Measurements from ENCODE around the gene PDE4A.
A peak's percentile ranks its signal among the peaks of the same experiment; 100 is the strongest.

Gene PDE4A

DNA sequence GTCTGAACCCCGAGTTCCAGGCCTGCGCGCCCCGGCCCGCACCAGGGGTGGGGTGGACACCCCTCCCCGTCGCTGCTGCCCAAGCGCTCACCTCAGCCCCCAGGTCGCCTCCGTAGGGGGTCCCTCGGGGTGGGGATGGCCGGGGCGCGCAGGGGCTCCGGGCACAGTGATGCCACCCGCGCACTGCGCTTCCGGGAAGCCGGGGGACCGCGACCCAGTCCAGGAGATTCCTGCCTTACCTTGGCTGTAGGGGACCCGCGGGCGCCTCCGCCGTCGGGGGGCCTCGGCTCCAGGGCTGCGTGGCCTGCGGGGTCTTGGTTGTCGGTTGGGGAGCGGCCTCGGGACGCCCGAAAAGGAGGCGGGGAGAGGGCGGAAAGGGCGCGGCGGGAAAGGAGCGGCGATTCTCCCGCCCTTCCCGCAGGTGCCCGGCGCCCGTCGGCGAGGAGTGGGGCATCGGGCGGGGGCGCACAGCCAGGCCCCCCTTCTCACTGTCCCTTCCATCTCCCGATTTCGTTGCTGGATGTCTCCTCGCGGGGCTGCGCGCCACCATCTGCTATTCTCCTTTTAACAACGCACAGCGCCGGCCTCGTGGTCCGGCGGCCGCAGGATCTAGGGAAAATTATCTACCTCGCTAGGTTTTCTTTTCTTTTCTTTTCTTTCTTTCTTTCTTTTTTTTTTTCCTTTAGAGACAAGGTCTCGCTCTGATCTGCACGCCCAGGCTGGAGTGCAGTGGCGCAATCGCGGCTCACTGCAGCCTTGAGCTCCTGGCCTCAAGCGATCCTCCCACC is 82.9 kb downstream of the PDE4A start, which contains the start of gene KEAP1:
TSS of gene KEAP1 (minus strand) at position 355 of the 788 bp plus-strand sequence. CDS start 3,323 bp downstream, outside the sequence.
- Histone ChIP-seq H3K27me3 (replicated peaks; ENCODE audit: control insufficient read depth, insufficient read depth, low read length) (no peaks in the 10 kb centered on the region), H3K36me3 (ENCODE audit: control insufficient read depth, insufficient read depth, low read length, severe bottlenecking) (peaks cover 12% of the 10 kb centered on the region), H3K4me1 (ENCODE audit: control insufficient read depth, insufficient read depth, low read length) (peaks cover 21% of the 10 kb centered on the region), H3K4me3 (ENCODE audit: low read length) (peak within 1 kb of the TSS; percentile 87), H3K9me3 (ENCODE audit: control insufficient read depth, low read length) (no peaks in the 10 kb centered on the region), H3K9ac (ENCODE audit: low read length) (peak within 1 kb of the TSS; percentile 100)
- DNase-seq (ENCODE audit: low read depth): peak; percentile 46

GRCh38 chr19:10505583-10506229 is 85.4 kb downstream of the PDE4A start:
- Histone ChIP-seq H3K4me3 (ENCODE audit: low read length) (no peak overlapping the region), H3K9me3 (ENCODE audit: control insufficient read depth, low read length) (no peaks in the 10 kb centered on the region), H3K9ac (ENCODE audit: low read length) (no peak overlapping the region), H3K4me1 (ENCODE audit: control insufficient read depth, insufficient read depth, low read length) (peaks cover 10% of the 10 kb centered on the region), H3K27me3 (replicated peaks; ENCODE audit: control insufficient read depth, insufficient read depth, low read length) (no peaks in the 10 kb centered on the region), H3K36me3 (ENCODE audit: control insufficient read depth, insufficient read depth, low read length, severe bottlenecking) (no peaks in the 10 kb centered on the region)
- DNase-seq (ENCODE audit: low read depth): peak; percentile 83

DNA sequence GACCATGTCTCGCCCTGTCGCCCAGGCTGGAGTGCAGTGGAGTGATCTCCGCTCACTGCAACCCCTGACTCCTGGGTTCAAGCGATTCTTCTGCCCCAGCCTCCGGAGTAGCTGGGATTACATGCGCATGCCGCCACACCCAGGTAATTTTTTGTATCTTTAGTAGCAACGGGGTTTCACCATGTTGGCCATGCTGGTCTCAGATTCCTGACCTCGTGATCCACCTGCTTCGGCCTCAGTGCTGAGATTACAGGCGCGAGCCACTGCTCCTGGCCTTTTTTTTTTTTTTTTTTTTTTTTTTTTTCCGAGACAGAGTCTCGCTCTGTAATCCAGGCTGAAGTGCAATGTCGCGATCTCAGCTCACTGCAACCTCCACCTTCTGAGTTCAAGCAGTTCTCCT is 87.7 kb downstream of the PDE4A start:
- Histone ChIP-seq H3K4me3 (ENCODE audit: low read length) (no peak overlapping the region), H3K36me3 (ENCODE audit: control insufficient read depth, insufficient read depth, low read length, severe bottlenecking) (no peaks in the 10 kb centered on the region), H3K27me3 (replicated peaks; ENCODE audit: control insufficient read depth, insufficient read depth, low read length) (peaks cover 3% of the 10 kb centered on the region), H3K9ac (ENCODE audit: low read length) (no peak overlapping the region), H3K9me3 (ENCODE audit: control insufficient read depth, low read length) (no peaks in the 10 kb centered on the region), H3K4me1 (ENCODE audit: control insufficient read depth, insufficient read depth, low read length) (no peaks in the 10 kb centered on the region)
- no peak for DNase-seq (ENCODE audit: low read depth)

- Histone ChIP-seq H3K4me3 (ENCODE audit: low read length) (no peak overlapping the region), H3K9me3 (ENCODE audit: control insufficient read depth, low read length) (no peaks in the 10 kb centered on the region), H3K27me3 (replicated peaks; ENCODE audit: control insufficient read depth, insufficient read depth, low read length) (peaks cover 9% of the 10 kb centered on the region), H3K4me1 (ENCODE audit: control insufficient read depth, insufficient read depth, low read length) (no peaks in the 10 kb centered on the region), H3K9ac (ENCODE audit: low read length) (no peak overlapping the region), H3K36me3 (ENCODE audit: control insufficient read depth, insufficient read depth, low read length, severe bottlenecking) (no peaks in the 10 kb centered on the region)
- no peak for DNase-seq (ENCODE audit: low read depth)
These were observed 88.4 kb downstream of the PDE4A start for GRCh38 chr19:10508707-10509106.

DNA sequence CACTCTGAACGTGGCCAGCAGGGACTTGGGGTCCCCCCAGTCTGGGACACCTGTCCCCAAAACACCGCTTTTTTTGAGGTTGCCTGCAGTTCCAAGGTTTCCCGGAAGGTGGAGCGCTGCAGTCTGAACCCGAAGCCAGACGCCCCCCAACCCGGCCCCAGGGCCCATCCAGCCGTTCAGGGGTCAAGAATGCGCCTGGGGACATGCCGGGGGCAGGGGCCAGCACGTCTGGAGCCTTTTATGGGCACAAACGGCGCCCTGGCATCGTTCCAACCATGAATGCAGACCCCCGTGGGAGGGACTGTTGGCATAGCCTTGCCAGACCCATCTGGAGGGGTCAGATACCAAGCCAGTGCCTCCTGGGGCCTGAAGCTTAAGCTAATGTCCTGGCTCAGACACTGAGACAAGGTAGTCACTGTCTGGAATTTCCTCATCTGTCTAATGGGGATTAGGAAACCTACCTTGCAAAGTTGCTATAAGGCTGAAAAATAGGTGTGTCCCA is 90.0 kb downstream of the PDE4A start:
- Histone ChIP-seq H3K4me1 (ENCODE audit: control insufficient read depth, insufficient read depth, low read length) (no peaks in the 10 kb centered on the region), H3K4me3 (ENCODE audit: low read length) (no peak overlapping the region), H3K36me3 (ENCODE audit: control insufficient read depth, insufficient read depth, low read length, severe bottlenecking) (no peaks in the 10 kb centered on the region), H3K9ac (ENCODE audit: low read length) (no peak overlapping the region), H3K27me3 (replicated peaks; ENCODE audit: control insufficient read depth, insufficient read depth, low read length) (peaks cover 13% of the 10 kb centered on the region), H3K9me3 (ENCODE audit: control insufficient read depth, low read length) (no peaks in the 10 kb centered on the region)
- peak; percentile 53 for DNase-seq (ENCODE audit: low read depth)

DNA sequence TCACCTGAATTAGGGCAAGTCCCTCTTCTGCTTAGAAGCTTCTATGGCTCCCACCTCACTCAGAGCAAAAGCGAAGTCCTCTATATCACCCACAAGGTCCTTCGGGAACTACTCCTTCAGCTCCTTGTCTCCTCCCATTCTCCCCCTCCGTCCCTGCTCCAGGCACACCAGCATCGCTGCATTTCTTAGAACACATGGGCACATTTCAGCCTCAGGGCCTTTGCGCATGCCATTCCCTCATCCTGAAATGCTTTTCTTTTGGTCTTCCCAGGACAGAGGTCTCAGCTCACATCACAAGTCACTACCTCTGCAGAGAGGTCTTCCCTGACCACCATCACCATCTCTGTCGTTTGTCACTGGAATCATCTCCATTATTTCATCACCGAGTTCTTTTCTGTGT is 92.9 kb downstream of the PDE4A start:
- Histone ChIP-seq H3K4me1 (ENCODE audit: control insufficient read depth, insufficient read depth, low read length) (peaks cover 5% of the 10 kb centered on the region), H3K9ac (ENCODE audit: low read length) (no peak overlapping the region), H3K4me3 (ENCODE audit: low read length) (no peak overlapping the region), H3K27me3 (replicated peaks; ENCODE audit: control insufficient read depth, insufficient read depth, low read length) (peaks cover 13% of the 10 kb centered on the region), H3K9me3 (ENCODE audit: control insufficient read depth, low read length) (no peaks in the 10 kb centered on the region), H3K36me3 (ENCODE audit: control insufficient read depth, insufficient read depth, low read length, severe bottlenecking) (no peaks in the 10 kb centered on the region)
- DNase-seq (ENCODE audit: low read depth): no peak

GRCh38 chr19:10514211-10515145 is 94.1 kb downstream of the PDE4A start:
- H3K4me3 ChIP-seq (ENCODE audit: low read length): no peak overlapping the region
- no peak overlapping the region for H3K9ac ChIP-seq (ENCODE audit: low read length)
- H3K36me3 ChIP-seq (ENCODE audit: control insufficient read depth, insufficient read depth, low read length, severe bottlenecking): no peaks in the 10 kb centered on the region
- no peak for DNase-seq (ENCODE audit: low read depth)
- no peaks in the 10 kb centered on the region for H3K9me3 ChIP-seq (ENCODE audit: control insufficient read depth, low read length)
- peaks cover 11% of the 10 kb centered on the region for H3K4me1 ChIP-seq (ENCODE audit: control insufficient read depth, insufficient read depth, low read length)
- H3K27me3 ChIP-seq (replicated peaks; ENCODE audit: control insufficient read depth, insufficient read depth, low read length): peaks cover 23% of the 10 kb centered on the region

- no peak overlapping the region for H3K9ac ChIP-seq (ENCODE audit: low read length)
- no peaks in the 10 kb centered on the region for H3K36me3 ChIP-seq (ENCODE audit: control insufficient read depth, insufficient read depth, low read length, severe bottlenecking)
- no peak for DNase-seq (ENCODE audit: low read depth)
- H3K9me3 ChIP-seq (ENCODE audit: control insufficient read depth, low read length): no peaks in the 10 kb centered on the region
- H3K27me3 ChIP-seq (replicated peaks; ENCODE audit: control insufficient read depth, insufficient read depth, low read length): peaks cover 24% of the 10 kb centered on the region
- H3K4me3 ChIP-seq (ENCODE audit: low read length): no peak overlapping the region
- peaks cover 11% of the 10 kb centered on the region for H3K4me1 ChIP-seq (ENCODE audit: control insufficient read depth, insufficient read depth, low read length)
These were observed 95.7 kb downstream of the PDE4A start for GRCh38 chr19:10516064-10516385.

DNA sequence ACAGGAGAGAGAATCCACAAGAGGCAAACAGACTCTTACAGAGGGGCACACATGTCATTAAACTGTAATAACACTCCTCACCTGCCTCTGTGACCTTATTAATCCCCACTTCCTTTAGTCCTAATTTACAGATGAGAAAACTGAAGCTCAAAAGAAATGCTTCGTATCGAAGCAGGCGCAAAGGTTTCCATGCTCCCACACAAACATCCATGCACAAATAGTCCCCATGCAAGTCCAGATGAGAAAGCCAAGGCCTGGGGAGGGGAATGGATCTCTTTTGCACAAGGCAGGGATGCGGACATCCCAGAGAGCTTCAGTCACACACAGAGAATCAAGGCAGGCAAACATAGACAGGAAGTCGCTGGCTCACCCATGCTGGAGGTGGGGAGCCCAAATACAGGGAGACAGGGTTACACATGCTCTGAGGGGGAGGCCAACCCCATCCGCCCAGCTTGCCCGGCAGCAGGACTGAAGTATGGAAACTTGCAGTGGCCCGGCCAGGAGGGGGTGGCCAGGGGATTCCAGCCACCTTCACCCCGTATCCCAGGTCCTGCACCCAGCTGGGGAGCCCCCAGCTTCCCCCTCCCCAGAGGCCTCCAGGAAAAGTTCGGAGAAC is 96.4 kb downstream of the PDE4A start:
- Histone ChIP-seq H3K9ac (ENCODE audit: low read length) (no peak overlapping the region), H3K27me3 (replicated peaks; ENCODE audit: control insufficient read depth, insufficient read depth, low read length) (peaks cover 24% of the 10 kb centered on the region), H3K4me1 (ENCODE audit: control insufficient read depth, insufficient read depth, low read length) (peaks cover 11% of the 10 kb centered on the region), H3K9me3 (ENCODE audit: control insufficient read depth, low read length) (no peaks in the 10 kb centered on the region), H3K4me3 (ENCODE audit: low read length) (peak overlapping the region; percentile 66), H3K36me3 (ENCODE audit: control insufficient read depth, insufficient read depth, low read length, severe bottlenecking) (no peaks in the 10 kb centered on the region)
- DNase-seq (ENCODE audit: low read depth): peak; percentile 56

DNA sequence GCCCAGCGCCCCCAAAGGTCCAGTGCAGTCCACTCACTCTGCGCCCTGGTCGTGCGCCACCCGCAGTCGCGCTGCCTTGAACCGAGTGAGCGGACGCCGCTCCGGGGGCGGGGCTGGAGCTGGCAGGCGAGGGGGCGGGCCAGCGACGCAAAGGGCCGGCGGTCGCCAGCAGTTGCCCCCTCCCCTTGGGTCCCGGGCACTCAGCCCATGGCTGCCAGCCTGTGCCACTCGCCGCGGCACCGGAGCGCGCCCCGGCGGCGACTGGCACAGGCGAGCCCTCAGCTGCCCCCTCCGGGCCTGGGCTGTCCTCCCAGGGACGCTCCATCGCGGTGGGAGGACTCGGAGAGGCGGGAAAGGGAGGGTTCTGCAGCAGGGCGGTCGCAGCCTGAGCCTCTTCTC is 97.0 kb downstream of the PDE4A start, which contains the start of gene S1PR5:
TSS of gene S1PR5 (minus strand) at position 87 of the 399 bp plus-strand sequence. CDS start 2,436 bp downstream, outside the sequence.
- Histone ChIP-seq H3K27me3 (replicated peaks; ENCODE audit: control insufficient read depth, insufficient read depth, low read length) (peaks cover 24% of the 10 kb centered on the region), H3K9me3 (ENCODE audit: control insufficient read depth, low read length) (no peaks in the 10 kb centered on the region), H3K4me1 (ENCODE audit: control insufficient read depth, insufficient read depth, low read length) (peaks cover 11% of the 10 kb centered on the region), H3K9ac (ENCODE audit: low read length) (no peak within 1 kb of the TSS), H3K4me3 (ENCODE audit: low read length) (peak within 1 kb of the TSS; percentile 66), H3K36me3 (ENCODE audit: control insufficient read depth, insufficient read depth, low read length, severe bottlenecking) (no peaks in the 10 kb centered on the region)
- DNase-seq (ENCODE audit: low read depth): peak; percentile 76
